Stimulated activated CD8-positive, alpha-beta memory T cell treated with anti-CD3 and anti-CD28 coated beads, Interleukin-15, amount 100 ng/mL, for 4 hours (primary cell): ENCODE measurements around the gene HTR4.
"Not testable (repeated sequence)": the region's sequence is repeated elsewhere in the genome, so short reads cannot be mapped to it uniquely, and the experiment has no call there.

ENCODE experiments used
- DNase-seq, 2 donors: peaks; one replicate each; pipeline ENCODE4 v3.0.0-alpha.2; 2020; ENCODE audit warnings: low read depth in 2 of 2

Gene HTR4, protein sequence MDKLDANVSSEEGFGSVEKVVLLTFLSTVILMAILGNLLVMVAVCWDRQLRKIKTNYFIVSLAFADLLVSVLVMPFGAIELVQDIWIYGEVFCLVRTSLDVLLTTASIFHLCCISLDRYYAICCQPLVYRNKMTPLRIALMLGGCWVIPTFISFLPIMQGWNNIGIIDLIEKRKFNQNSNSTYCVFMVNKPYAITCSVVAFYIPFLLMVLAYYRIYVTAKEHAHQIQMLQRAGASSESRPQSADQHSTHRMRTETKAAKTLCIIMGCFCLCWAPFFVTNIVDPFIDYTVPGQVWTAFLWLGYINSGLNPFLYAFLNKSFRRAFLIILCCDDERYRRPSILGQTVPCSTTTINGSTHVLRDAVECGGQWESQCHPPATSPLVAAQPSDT

DNA sequence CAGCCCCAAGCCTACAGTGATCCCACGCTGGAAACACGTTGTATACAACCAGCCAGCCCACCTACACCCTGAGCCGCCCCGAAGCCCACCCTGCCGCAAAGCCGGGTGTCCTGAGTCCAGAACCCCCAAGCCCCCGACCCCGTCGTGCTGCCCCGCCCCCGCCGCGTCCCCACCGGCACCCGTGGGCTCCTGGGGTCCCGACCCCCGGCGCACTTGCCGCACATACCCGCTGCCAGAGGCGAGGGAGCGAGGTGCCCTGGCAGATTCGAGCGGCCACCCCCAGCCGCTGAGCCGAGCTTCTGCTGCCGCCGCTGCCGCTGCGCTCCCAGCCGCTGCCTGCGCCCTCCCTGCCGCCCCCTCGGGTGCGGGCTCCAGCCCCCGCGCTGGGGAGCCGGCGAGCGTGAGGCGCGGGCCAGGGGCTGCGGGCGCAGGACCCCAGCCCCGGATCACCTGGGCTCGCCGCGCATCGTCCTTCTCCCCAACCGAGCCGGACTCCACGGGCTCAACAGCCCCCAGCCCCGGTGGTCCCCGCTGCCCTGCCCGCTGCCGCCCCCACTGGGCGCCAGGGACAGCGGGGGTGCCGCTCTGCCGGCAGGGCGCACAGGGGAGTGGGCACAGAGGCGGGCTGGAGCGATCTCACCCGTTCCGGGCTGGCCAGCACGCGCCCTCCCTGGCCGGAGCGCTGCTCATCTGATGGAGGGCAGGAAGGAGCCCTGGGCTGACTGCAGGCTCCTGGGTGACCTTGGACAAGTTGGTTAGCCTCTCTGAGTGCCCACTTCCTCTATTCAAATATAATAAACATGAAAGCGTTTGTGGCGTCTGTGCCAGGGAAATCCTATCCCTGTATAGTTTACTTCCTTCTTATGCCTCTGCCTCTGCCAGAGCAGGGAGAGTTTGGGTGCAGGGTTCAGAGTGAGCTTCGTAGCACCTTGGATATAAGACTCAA, at the start of gene HTR4:
HTR4 (minus strand) TSS at position 692 of the 946 bp plus-strand sequence. CDS start 17,513 bp downstream, outside the sequence.
- no peak for DNase-seq

DNA sequence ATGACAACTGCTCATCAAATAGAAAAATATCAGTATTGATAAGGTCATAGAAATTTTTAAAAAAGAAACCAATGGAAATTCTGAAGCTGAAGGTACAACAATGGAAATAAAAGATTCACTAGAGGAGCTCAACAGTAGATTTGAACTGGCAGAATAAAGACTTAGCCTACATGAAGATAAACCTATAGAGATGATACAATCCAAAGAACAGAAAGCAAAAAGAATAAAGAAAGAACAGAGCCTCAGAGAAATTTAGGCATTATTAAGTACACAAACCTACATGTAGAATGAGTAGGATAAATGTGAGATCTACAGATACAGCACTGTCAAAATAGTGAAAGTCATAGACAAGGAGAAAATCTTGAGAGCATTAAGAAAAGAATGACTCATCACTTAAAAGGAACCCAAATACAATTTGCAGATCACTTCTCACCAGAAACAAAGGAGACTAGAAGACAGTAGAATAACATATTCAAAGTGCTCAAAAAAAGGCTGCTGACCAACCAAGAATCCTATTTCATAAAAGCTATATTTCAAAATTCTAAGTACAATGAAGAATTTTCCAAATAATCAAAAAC, 47.8 kb upstream of the HTR4 start:
- DNase-seq = no peak

DNA sequence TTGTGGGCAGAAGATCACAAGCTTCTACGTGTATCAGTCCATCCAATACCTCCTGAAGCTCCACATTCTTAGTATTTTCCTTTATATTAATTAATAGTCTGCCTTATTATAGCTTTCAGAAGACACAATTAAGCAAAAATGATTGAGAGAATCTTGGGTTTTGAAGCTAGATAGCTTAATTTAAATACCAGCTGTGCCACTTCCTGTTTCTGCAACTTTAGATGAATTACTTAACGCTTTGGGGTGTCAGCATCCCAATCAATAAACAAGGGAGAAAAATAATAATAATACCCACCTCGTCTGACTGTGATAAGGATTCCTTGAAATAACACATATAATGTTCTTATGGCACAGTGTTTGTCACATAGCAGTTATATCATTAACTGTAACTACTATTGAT, 44.7 kb upstream of the HTR4 start:
- DNase-seq = no peak

DNA sequence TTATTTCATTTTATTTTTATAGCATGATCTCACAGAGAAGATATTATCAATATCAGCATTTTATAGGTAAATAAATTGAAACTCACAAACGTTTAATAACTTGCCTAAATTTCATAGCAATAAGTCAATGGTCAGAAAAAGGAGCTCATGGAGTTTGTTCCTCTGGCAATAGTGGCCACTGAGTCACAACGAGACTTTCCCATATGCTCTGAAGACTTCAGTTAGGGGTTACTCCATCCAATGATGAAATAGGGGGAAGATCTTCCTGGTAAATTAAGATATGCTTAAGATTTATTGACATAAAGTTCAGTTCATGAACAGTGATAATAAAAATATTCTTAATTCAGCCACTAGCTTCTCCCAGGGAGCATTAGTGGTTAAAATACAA, 43.5 kb upstream of the HTR4 start:
- no peak for DNase-seq

DNA sequence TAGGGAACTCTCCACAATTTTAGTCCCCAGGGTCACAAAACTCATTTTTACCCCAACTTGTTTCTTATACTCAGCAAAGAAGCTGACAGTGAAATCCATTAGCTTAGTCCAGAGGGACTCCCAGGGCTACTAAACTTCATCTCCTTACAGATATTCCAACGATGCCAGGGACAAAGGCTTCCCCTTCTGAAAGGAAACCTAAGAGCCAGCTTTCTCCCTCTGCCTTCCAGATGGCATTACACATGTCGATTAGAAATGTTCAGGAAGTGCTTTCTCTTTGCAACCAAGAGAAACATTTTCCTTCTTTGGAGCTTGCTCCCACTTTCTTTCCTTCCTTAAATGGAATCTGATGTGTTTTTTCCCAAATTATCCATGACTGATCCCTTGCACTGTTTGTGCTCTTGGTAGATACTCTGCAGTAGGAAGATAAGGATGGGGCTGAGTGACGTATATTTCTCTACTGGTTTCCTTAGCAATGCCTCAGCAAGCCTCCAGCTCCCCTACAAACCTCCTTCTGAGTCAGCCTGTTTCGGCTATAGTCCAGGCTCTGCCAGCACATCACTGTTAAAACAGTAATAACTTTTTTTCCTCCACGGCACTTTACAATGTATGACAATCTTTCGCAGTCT, 43.0 kb upstream of the HTR4 start:
- DNase-seq = no peak

DNA sequence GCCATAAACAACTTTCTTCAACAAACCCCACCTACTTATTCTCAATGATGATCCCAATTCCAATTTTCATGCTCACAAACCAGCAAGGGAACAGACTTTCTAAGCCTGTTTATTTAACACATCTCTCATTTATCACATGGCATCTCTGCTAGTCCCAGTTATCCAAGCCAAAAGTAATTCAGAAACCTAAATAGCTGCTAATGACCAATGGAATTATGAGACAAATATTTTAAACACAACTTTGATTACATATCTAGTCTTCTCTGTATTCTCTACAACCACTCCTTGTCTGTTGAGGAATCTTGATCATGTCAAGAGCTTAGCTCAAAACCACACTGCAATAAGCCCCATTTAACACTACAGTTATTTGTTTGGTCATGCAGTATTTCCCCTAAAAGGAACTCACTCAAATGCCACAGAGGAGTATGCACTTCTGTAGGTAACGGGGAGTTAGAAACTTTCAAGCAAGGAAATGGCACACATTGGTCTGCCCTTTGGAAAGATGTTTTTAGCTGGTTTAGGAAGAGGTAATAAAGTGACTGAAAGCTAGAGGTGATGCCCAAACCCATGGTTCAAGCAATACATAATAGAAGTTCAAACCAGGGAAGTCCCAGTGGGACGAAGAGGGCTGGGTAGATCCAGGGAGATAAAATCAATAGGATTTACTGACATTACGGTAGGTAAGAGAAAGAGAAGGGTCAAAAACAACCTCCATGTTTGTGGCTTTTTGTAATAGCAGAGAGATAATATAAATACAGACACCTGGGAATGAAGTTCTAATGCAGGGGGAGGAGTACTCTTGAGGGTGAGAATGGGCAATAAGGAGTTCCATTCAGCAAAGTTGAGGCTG, 42.1 kb upstream of the HTR4 start:
- DNase-seq = no peak

DNA sequence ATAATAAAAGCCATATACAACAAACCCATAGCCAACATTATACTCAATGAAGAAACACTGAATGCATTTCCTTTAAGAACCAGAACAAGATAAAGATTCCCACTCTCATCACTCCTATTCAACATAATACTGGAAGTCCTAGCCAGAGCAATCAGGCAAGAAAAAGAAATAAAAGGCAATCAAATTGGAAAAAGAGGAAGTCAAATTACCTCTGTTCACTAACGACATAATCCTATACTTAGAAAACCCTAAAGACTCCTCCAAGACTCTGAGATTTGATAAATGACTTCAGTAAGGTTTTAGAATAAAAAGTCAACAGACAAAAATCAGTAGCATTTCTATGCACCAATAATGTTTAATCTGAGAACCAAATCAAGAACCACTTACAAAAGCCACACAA, 36.6 kb upstream of the HTR4 start:
- no peak for DNase-seq

DNA sequence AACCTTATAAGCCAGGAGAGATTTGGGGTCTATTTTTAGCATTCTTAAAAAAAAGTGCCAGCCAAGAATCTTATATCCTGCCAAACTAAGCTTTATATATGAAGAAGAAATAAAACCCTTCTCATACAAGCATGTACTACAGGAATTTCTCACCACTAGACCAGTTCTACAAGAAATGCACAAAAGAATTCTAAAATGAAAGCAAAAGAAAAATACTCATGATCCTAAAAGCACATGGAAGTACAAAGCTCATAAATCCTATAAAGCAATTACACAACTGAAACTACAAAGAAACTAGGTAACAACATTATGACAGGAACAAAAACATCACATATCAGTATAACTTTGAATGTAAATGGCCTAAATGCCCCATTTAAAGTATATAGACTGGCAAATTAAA, 34.5 kb upstream of the HTR4 start:
- DNase-seq = no peak

DNA sequence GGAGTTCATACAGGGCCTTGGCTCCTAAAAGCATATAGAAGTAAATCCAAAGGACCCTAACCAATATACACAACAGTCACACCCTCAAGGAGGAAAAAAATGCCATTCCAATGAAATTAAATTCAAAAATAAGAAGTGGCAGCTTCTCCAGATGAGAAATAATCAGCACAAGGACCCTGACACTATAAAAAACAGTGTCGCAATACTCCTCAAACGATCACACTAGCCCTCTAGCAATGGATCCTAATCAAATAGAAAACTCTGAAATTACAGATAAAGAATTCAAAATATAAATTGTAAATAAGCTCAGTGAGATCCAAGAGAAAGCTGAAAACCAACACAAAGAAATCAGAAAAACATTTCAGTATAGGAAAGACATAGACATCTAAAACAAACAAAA, 33.5 kb upstream of the HTR4 start:
- DNase-seq = no peak

DNA sequence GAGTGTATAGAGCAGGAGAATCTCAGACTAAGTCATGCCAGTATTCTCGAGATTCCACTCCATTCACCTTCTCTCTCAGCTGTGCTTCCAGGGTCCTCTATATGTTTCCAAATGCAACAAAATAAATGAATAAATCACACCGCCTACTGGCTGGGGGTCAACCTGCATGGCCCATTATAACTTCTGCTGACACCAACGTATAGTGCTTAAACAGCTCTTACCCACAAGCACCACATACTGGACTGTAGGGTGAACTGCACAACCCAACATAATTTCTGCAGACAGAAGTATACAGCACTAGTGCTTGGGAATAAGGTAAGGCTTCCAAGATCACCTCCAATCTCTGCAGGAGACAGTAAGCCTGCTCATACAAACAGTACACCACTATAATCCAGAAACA, 33.1 kb upstream of the HTR4 start:
- DNase-seq = no peak

DNA sequence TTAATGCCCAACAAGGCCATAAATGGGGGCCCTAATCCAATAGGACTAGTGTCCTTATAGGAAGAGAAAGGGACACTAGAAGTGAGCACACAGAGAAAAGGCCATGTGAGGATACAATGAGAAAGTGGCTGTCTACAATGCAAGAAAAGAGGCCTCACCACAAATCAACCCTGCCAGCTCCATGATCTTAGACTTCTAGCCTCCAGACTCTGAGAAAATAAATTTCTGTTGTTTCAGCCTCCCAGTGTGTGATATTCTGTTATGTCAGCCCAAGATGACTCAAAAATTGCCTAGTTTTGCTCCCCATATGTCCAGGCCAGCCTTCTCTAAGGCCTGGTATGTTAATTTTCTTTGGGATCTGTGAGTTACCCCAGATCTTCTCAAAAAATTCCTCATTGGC, 32.3 kb upstream of the HTR4 start:
- DNase-seq = no peak

DNA sequence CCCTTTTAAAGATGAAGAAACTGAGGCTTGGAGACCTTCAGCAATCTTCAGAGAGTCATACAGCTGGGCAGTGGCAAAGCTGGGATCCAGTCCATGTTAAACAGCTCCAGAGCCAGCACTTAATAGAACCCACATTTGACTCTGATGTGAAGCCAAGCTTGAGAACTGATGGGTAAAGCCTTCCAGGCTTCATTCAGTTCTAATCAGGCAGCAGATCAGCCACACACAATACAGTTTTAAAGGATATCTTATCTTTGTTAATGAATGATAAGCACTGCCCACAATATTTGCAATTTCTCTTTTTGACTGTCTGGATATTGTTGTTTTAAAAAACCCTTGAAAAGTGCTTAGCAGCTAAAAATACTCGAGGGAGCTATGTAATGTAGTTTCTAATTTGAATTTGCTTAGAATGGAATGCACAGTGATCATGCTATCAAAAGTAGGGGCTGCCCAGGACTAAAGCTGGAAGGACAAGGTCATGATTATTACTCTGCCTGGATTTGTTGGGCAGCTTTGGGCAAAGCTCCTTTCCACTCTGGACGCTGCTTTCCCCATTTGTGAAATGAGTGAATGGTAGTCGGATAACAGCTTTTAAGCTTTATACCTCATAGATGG, 31.3 kb upstream of the HTR4 start:
- no peak for DNase-seq

DNA sequence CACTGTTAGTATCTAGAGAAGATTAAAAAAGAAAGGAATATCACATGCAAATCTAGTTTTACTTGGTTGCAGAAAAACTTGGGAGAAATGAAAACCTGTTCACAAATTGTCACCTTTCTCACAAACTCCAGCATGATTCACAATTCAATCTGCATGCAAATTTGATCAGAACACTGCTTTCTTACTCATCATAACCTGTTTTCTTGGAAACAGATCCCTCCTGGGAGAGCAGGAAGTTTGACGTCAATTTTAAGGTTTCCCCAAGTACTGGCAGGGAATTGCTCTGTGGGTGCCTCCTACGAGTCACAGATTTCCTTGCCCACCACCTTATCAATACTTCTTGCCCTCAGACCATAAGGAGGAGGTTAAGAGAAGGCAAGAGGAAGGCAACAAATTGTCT, 30.2 kb upstream of the HTR4 start:
- DNase-seq = no peak

DNA sequence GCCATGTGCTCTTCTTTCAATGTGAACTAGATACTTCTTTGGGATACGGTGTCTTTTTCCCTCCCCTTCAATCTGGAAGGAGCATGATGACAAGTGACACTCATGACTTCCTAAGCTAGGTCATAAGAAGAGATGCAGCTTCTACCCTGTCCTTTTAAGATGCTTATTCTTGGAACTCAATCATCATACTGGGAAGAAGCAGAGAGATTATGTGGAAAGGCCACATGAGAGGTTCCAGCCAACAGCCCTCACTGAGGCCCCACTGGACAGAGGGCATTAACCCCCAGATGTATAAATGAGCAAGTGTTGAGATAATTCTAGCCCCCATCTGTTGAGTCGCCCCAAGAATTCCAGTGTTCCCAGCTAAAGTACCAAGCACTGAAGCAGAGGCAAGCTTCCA, 29.3 kb upstream of the HTR4 start:
- no peak for DNase-seq

DNA sequence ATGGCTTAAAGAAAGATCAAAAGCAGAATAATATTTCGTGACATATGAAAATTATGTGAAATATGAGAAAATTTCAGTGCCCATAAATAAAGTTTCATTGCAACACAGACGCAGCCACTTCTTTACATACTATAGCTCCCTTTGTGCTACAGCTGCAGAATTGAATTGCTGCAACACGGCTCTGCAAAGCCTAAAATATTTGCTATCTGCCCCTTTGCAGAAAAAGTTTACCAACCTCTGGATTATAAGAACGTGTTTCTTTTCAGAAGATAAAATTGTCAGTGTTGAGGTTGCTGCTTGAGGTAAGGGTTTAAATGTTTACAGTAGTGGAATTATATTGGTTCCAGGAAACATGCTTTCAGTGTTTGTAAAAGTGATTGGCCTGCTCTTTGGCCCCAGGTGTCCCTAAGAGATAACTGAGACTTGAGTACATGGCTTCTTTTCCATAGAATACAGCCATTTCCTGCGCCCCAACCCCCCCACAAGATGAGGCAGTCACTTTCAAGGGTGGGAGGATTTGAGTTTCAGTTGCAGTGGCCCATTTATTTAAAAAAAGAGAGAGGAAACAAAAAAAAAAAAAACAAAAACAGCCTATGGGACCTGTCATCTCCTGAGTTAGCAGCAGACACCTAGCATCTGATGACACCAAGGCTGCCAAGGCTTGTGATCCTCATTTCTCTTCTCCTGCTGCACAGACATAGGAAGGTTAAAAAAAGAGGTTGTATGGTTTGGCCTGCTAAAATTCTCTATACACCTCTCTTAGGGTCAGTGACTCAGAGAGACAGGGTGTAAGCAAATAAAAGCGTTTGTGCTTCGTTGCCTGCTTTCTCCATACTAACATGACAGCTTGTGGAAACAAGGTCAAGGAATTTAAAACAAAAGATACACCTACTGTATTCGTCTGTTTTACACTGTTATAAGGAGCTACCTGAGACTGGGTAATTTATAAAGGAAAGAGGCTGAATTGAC, 28.0 kb upstream of the HTR4 start:
- DNase-seq = no peak

DNA sequence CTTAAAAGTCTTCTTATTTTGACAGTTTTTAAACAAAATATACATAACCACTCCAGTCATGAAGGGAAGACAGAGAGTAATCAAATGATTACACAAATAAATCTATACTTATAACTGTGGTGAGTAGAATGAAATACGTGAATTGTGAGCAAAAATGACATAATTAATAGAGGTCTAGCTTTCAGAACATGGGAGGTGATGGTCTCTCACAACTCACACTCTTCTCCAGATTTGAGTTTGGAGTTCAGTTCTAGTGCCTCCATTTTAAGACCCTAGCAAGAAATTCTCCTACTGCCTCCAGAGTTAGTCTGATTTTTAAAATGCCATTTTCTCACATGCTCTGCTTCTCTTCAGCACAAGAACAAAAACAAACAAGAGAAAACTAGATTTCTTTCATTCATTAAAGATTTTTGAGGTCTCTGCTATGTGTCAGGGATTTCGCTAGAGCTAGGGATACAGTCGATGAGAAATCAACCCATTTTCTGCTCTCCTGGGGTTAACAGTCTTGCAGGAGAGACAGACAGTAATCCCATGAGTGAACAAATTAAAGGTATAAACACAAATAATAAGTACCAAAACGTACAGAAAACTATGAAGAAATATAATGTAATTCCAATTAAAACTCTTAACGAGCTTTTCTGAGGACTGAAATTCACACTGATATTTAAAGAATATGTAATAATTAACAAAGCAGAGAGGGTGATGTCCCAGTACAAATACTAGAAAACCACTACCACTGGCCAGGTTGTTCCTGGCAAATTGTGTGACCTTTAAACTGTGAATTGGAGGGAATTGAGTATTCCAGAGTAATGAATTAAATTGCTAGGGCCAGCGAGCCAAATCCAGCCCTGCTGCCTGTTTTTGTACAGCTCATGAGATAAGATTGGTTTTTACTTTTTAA, 27.1 kb upstream of the HTR4 start:
- DNase-seq = no peak

DNA sequence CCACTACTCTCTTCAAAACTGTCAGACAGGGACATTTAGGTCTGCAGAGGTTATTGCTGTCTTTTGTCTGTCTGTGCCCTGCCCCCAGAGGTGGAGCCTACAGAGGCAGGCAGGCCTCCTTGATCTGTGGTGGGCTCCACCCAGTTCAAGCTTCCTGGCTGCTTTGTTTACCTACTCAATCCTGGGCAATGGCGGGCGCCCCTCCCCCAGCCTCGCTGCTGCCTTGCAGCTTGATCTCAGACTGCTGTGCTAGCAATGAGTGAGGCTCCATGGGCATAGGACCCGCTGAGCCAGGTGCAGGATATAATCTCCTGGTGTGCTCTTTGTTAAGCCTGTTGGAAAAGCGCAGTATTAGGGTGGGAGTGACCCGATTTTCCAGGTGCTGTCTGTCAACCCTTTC, 19.4 kb upstream of the HTR4 start:
- not testable (repeated sequence) for DNase-seq

DNA sequence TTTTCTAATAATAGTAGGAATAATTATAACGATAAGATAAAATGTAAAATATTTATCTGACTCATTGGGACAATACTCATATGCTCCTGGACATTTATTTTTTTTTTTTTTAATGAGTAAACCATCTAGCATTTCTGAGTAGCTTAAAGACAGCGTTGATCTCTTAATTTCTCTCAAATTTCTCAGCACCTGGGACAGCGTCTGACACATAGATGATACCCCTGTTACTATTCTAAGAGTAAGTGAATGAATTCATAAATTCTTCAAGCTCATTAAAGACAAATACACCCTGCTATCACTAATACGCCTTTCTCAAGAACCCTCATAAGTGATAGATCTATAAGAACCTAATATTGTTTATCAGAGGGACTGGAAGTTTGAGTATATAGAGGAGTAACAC, 12.0 kb upstream of the HTR4 start:
- DNase-seq = no peak

DNA sequence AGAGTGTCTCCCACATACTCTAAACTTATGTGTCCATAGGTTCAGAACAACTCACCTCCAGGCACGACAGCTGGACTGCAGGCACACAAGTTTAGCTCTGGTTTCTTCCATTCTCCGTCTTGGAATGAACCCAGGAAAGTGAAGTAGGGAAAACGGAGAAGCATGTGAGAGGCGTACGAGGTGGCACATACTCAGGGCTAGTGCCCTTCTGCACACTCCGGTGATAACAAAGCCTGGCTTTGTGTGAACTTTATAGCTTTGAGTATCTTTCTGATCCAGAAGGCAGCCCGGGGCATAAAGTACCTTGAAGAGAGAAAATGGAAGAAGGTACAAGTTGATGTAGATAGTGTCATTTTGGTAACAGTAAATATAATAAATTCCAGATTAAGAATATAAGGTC, 11.1 kb upstream of the HTR4 start:
- DNase-seq = no peak
